Keratinocyte (primary cell): Measurements from ENCODE around the gene EYS.

ENCODE experiments used
- EZH2 ChIP-seq: IDR thresholded peaks from one replicate; pipeline ENCODE4 v1.6.1; 2012; ENCODE audit warnings: inconsistent platforms, mild to moderate bottlenecking, low read length, moderate library complexity
- TF ChIP-seq, protein P1 (sequence below), 3 experiments: IDR thresholded peaks in 1 of 3; conservative IDR thresholded peaks in 1 of 3; optimal IDR thresholded peaks in 1 of 3; 2 replicates in 2 of 3; 3 replicates in 1 of 3; pipeline versions ENCODE3 to v1.5.1; 2011; ENCODE audit warnings: low read length in 3 of 3, mild to moderate bottlenecking in 3 of 3, moderate library complexity in 2 of 3, control low read depth in 1 of 3, inconsistent platforms in 1 of 3; ENCODE audit not compliant: insufficient read depth in 2 of 3; ENCODE audit errors: extremely low read depth in 1 of 3

DNA sequence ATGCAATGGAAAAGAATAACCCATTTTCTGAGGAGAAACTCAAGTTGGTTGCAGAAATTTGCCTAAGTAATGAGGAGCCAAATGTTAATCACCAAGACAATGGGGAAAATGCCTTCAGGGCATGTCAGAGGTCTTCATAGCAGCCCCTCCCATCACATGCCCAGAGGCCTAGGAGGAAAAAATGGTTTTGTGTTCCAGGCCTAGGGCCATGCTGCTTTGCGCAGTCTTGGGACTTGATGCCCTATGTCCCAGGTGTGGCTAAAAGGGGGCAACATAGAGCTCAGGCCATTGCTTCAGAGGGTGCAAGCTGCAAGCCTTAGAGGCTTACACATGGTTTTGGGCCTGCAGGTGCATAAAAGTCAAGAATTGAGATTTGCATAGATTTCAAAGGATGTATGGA, 485.9 kb downstream of the EYS start:
- TF ChIP-seq, protein P1, sequence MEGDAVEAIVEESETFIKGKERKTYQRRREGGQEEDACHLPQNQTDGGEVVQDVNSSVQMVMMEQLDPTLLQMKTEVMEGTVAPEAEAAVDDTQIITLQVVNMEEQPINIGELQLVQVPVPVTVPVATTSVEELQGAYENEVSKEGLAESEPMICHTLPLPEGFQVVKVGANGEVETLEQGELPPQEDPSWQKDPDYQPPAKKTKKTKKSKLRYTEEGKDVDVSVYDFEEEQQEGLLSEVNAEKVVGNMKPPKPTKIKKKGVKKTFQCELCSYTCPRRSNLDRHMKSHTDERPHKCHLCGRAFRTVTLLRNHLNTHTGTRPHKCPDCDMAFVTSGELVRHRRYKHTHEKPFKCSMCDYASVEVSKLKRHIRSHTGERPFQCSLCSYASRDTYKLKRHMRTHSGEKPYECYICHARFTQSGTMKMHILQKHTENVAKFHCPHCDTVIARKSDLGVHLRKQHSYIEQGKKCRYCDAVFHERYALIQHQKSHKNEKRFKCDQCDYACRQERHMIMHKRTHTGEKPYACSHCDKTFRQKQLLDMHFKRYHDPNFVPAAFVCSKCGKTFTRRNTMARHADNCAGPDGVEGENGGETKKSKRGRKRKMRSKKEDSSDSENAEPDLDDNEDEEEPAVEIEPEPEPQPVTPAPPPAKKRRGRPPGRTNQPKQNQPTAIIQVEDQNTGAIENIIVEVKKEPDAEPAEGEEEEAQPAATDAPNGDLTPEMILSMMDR (optimal IDR thresholded peaks at IDR 0.05 in 1 of 3, IDR thresholded peaks at IDR 0.05 in 1 of 3, conservative IDR thresholded peaks at IDR 0.05 in 1 of 3; ENCODE audit: extremely low read depth in 1 of 3, insufficient read depth in 2 of 3, low read length in 3 of 3), result no peak
- no peak for TF ChIP-seq EZH2
